ENCODE results near the gene OXCT2.
"Not testable (repeated sequence)": the region's sequence is repeated elsewhere in the genome, so short reads cannot be mapped to it uniquely, and the experiment has no call there.

The OXCT2 gene

GRCh38 chr1:39787964-39788363 is 16.8 kb upstream of the OXCT2 start:
- in situ Hi-C loops (cut with HindIII; ENCODE audit: low sequenced_read_pairs): not testable (repeated sequence)

GRCh38 chr1:39787468-39787867 is 16.3 kb upstream of the OXCT2 start:
- in situ Hi-C loops (cut with HindIII; ENCODE audit: low sequenced_read_pairs): no loop called here

- in situ Hi-C loops (cut with HindIII; ENCODE audit: low sequenced_read_pairs): not testable (repeated sequence)
Measured at GRCh38 chr1:39787108-39787375, 15.9 kb upstream of the OXCT2 start.

- in situ Hi-C loops (cut with HindIII; ENCODE audit: low sequenced_read_pairs): not testable (repeated sequence)
Measured at GRCh38 chr1:39786303-39787107, 15.4 kb upstream of the OXCT2 start.

GRCh38 chr1:39782685-39783084 is 11.5 kb upstream of the OXCT2 start:
- in situ Hi-C loops (cut with HindIII; ENCODE audit: low sequenced_read_pairs): not testable (repeated sequence)

GRCh38 chr1:39782103-39782502 is 11.0 kb upstream of the OXCT2 start:
- in situ Hi-C loops (cut with HindIII; ENCODE audit: low sequenced_read_pairs): no loop called here

- in situ Hi-C loops (cut with HindIII; ENCODE audit: low sequenced_read_pairs): no loop called here
Measured at GRCh38 chr1:39781349-39781715, 10.2 kb upstream of the OXCT2 start.

GRCh38 chr1:39779821-39780220 is 8.7 kb upstream of the OXCT2 start:
- in situ Hi-C loops (cut with HindIII; ENCODE audit: low sequenced_read_pairs): no loop called here

- in situ Hi-C loops (cut with HindIII; ENCODE audit: low sequenced_read_pairs): no loop called here
Measured at GRCh38 chr1:39779137-39779536, 8.0 kb upstream of the OXCT2 start.

GRCh38 chr1:39778463-39779099 is 7.4 kb upstream of the OXCT2 start:
- in situ Hi-C loops (cut with HindIII; ENCODE audit: low sequenced_read_pairs): not testable (repeated sequence)

- in situ Hi-C loops (cut with HindIII; ENCODE audit: low sequenced_read_pairs): not testable (repeated sequence)
Measured at GRCh38 chr1:39777896-39778295, 6.7 kb upstream of the OXCT2 start.

GRCh38 chr1:39777306-39777705 is 6.2 kb upstream of the OXCT2 start:
- in situ Hi-C loops (cut with HindIII; ENCODE audit: low sequenced_read_pairs): no loop called here

- in situ Hi-C loops (cut with HindIII; ENCODE audit: low sequenced_read_pairs): no loop called here
Measured at GRCh38 chr1:39776886-39777285, 5.7 kb upstream of the OXCT2 start.

GRCh38 chr1:39776400-39776713 is 5.2 kb upstream of the OXCT2 start:
- in situ Hi-C loops (cut with HindIII; ENCODE audit: low sequenced_read_pairs): no loop called here

- in situ Hi-C loops (cut with HindIII; ENCODE audit: low sequenced_read_pairs): not testable (repeated sequence)
Measured at GRCh38 chr1:39775676-39776399, 4.7 kb upstream of the OXCT2 start.

- in situ Hi-C loops (cut with HindIII; ENCODE audit: low sequenced_read_pairs): not testable (repeated sequence)
Measured at GRCh38 chr1:39775141-39775540, 4.0 kb upstream of the OXCT2 start.

GRCh38 chr1:39773369-39773979 is 2.3 kb upstream of the OXCT2 start:
- in situ Hi-C loops (cut with HindIII; ENCODE audit: low sequenced_read_pairs): not testable (repeated sequence)

GRCh38 chr1:39770100-39771021 is 787 bp downstream of the OXCT2 start:
- in situ Hi-C loops (cut with HindIII; ENCODE audit: low sequenced_read_pairs): not testable (repeated sequence)

GRCh38 chr1:39769502-39769901 is 1.6 kb downstream of the OXCT2 start:
- in situ Hi-C loops (cut with HindIII; ENCODE audit: low sequenced_read_pairs): not testable (repeated sequence)

- in situ Hi-C loops (cut with HindIII; ENCODE audit: low sequenced_read_pairs): not testable (repeated sequence)
Measured at GRCh38 chr1:39766466-39766865, 4.7 kb downstream of the OXCT2 start.

- in situ Hi-C loops (cut with HindIII; ENCODE audit: low sequenced_read_pairs): not testable (repeated sequence)
Measured at GRCh38 chr1:39764512-39764911, 6.6 kb downstream of the OXCT2 start.

Data from endothelial cell of hepatic sinusoid (primary cell).